ENCODE data around the gene FAM83D.
"Not testable (repeated sequence)": the region's sequence is repeated elsewhere in the genome, so short reads cannot be mapped to it uniquely, and the experiment has no call there.

Gene FAM83D

GRCh38 chr20:38962928-38963401 lies 36.7 kb downstream of the FAM83D start:
- DNase-seq (ENCODE audit: low read depth, low spot score) = no peak

- DNase-seq (ENCODE audit: low read depth, low spot score) = no peak
These were observed 37.5 kb downstream of the FAM83D start for GRCh38 chr20:38963745-38964144.

GRCh38 chr20:38965264-38965663 lies 39.0 kb downstream of the FAM83D start:
- no peak for DNase-seq (ENCODE audit: low read depth, low spot score)

GRCh38 chr20:38968090-38968489 lies 41.9 kb downstream of the FAM83D start:
- no peak for DNase-seq (ENCODE audit: low read depth, low spot score)

GRCh38 chr20:38969708-38970107 lies 43.5 kb downstream of the FAM83D start:
- DNase-seq (ENCODE audit: low read depth, low spot score) = no peak

- DNase-seq (ENCODE audit: low read depth, low spot score) = no peak
These were observed 44.1 kb downstream of the FAM83D start for GRCh38 chr20:38970302-38970701.

- no peak for DNase-seq (ENCODE audit: low read depth, low spot score)
These were observed 46.9 kb downstream of the FAM83D start for GRCh38 chr20:38973107-38973506.

GRCh38 chr20:38973645-38974044 lies 47.4 kb downstream of the FAM83D start:
- no peak for DNase-seq (ENCODE audit: low read depth, low spot score)

GRCh38 chr20:38975539-38976120 lies 49.4 kb downstream of the FAM83D start:
- no peak for DNase-seq (ENCODE audit: low read depth, low spot score)

GRCh38 chr20:38979434-38979833 lies 53.2 kb downstream of the FAM83D start:
- DNase-seq (ENCODE audit: low read depth, low spot score) = no peak

- DNase-seq (ENCODE audit: low read depth, low spot score) = no peak
These were observed 53.6 kb downstream of the FAM83D start for GRCh38 chr20:38979842-38980241.

GRCh38 chr20:38982291-38982690 lies 56.1 kb downstream of the FAM83D start:
- no peak for DNase-seq (ENCODE audit: low read depth, low spot score)

- DNase-seq (ENCODE audit: low read depth, low spot score) = no peak
These were observed 58.8 kb downstream of the FAM83D start for GRCh38 chr20:38985060-38985459.

- DNase-seq (ENCODE audit: low read depth, low spot score) = no peak
These were observed 59.5 kb downstream of the FAM83D start for GRCh38 chr20:38985603-38986170.

GRCh38 chr20:38986663-38987062 lies 60.4 kb downstream of the FAM83D start:
- DNase-seq (ENCODE audit: low read depth, low spot score) = no peak

- no peak for DNase-seq (ENCODE audit: low read depth, low spot score)
These were observed 61.6 kb downstream of the FAM83D start for GRCh38 chr20:38987777-38988176.

- DNase-seq (ENCODE audit: low read depth, low spot score) = no peak
These were observed 64.5 kb downstream of the FAM83D start for GRCh38 chr20:38990728-38991127.

GRCh38 chr20:38991814-38992704 lies 65.8 kb downstream of the FAM83D start:
- no peak for DNase-seq (ENCODE audit: low read depth, low spot score)

GRCh38 chr20:38995536-38996044 lies 69.4 kb downstream of the FAM83D start:
- no peak for DNase-seq (ENCODE audit: low read depth, low spot score)

- DNase-seq (ENCODE audit: low read depth, low spot score) = not testable (repeated sequence)
These were observed 70.6 kb downstream of the FAM83D start for GRCh38 chr20:38996866-38997265.

- DNase-seq (ENCODE audit: low read depth, low spot score) = no peak
These were observed 71.4 kb downstream of the FAM83D start for GRCh38 chr20:38997622-38998021.

GRCh38 chr20:38999217-38999616 lies 73.0 kb downstream of the FAM83D start:
- no peak for DNase-seq (ENCODE audit: low read depth, low spot score)

Data from smooth muscle cell of the brain vasculature (primary cell).